Hematopoietic multipotent progenitor cell treated with erythropoietin and hydrocortisone succinate and interleukin-3 and kit ligand, for 17 days (in vitro differentiated cells): ENCODE data around the gene NOXO1.

Source experiments
- DNase-seq: peaks from one replicate; pipeline ENCODE4 v3.0.0-alpha.2; 2015; ENCODE audit warnings: low spot score

NOXO1 gene

GRCh38 chr16:1979271-1980029 lies 1.8 kb downstream of the NOXO1 start:
- DNase-seq: no peak

- DNase-seq: no peak
Measured at GRCh38 chr16:1978476-1979120, 2.7 kb downstream of the NOXO1 start.

GRCh38 chr16:1977875-1978268 lies 3.4 kb downstream of the NOXO1 start:
- DNase-seq: no peak

GRCh38 chr16:1976951-1977874 lies 4.1 kb downstream of the NOXO1 start:
- no peak for DNase-seq

GRCh38 chr16:1976216-1976520 lies 5.1 kb downstream of the NOXO1 start:
- no peak for DNase-seq

GRCh38 chr16:1975432-1976215 lies 5.6 kb downstream of the NOXO1 start:
- DNase-seq: no peak

- no peak for DNase-seq
Measured at GRCh38 chr16:1974157-1975070, 6.9 kb downstream of the NOXO1 start.

GRCh38 chr16:1973461-1974156 lies 7.7 kb downstream of the NOXO1 start:
- no peak for DNase-seq

GRCh38 chr16:1972490-1972877 lies 8.8 kb downstream of the NOXO1 start:
- DNase-seq: peak; percentile 44

GRCh38 chr16:1971796-1972489 lies 9.3 kb downstream of the NOXO1 start, which contains the start of gene TBL3:
Gene TBL3, plus strand, starts transcription at chr16:1972053. Its CDS starts 112 bp downstream, at chr16:1972165.
- DNase-seq: peak; percentile 95

GRCh38 chr16:1968146-1968953 lies 12.9 kb downstream of the NOXO1 start:
- no peak for DNase-seq

- no peak for DNase-seq
Measured at GRCh38 chr16:1966460-1966859, 14.8 kb downstream of the NOXO1 start, which contains the start of gene RNF151. Gene RNF151, plus strand, starts transcription at chr16:1966856. Its CDS starts 26 bp downstream, at chr16:1966882.

- DNase-seq: no peak
Measured at GRCh38 chr16:1965396-1966001, 15.8 kb downstream of the NOXO1 start.

- peak; percentile 97 for DNase-seq
Measured at GRCh38 chr16:1964506-1965395, 16.5 kb downstream of the NOXO1 start, which contains the start of gene RPS2. Gene RPS2, minus strand, starts transcription at chr16:1964826. Its CDS starts 201 bp downstream, at chr16:1964625.

- DNase-seq: peak; percentile 71
Measured at GRCh38 chr16:1963806-1964505, 17.3 kb downstream of the NOXO1 start.
